RWPE1 (cell line): Measurements from ENCODE around the gene ABHD16A.

Experiments used
- CTCF ChIA-PET: fragments of 350-600 bp; sonication (Branson Sonifier 250); formaldehyde crosslinking; extraction: SDS; loops from one replicate; lab custom pipeline; 2021; lab: Yijun Ruan, JAX
- POLR2A ChIA-PET: fragments of 400-600 bp; formaldehyde crosslinking; extraction: SDS; loops from one replicate; lab custom pipeline; 2020; ENCODE audit warnings: antibody characterized with exemption; ENCODE audit not compliant: low non-redundant PET; lab: Yijun Ruan, JAX
- DNase-seq: peaks from one replicate; pipeline ENCODE4 v3.0.0; 2012; ENCODE audit warnings: low spot score
- H3K27ac ChIP-seq: fragments of 450-650 bp; 2 replicates; pipeline ENCODE4 v1.5.1; 2017
- TF ChIP-seq, protein P1 (sequence below): fragments of 450-650 bp; conservative IDR thresholded peaks from 2 replicates; pipeline ENCODE4 v1.5.1; 2017; ENCODE audit warnings: low read depth, mild to moderate bottlenecking

Gene ABHD16A

DNA sequence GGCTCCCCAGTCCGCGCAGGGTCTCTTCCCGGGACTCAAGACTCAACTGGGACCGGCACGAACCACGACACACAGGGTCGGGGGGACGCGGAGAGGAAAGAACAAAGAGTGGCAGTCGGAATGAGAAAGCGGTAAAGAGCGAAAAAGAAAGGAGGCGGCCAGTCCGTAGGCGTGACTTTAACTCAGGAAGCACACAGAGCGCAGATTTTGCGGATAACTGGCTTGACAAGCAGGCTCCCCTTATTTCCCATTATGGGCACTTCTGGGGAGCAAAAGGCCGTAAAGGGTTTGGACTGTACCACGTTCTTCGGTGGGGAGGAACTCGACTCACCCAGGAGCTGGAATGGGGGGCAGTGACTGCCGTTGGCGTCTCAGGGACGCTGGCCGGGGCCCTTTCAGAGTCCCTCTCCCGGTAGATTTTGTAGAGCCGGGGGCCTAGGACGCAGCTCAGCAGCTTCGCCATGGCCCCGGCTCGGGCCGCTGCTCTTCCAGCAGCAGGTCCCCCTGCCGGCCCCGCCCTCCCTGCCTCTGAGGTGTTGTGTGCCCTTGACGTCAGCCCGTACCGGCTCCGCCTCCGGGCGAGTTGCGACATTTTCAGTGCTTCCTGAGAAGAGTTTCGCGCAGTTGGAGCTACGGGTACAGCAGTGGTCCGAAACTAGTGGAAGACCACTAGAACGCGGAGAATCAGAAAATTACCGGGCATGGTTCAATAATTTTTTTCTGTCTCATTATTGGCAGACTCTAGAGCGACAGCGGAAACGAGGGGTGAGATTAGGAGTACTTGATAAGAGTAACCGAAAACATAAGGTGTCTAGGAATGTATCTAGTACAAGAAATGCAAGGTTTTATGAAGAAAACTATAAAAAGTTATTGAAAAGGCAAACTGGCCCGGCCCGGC lies at the start of gene ABHD16A:
TSS of gene ABHD16A (minus strand) at position 506 of the 898 bp plus-strand sequence. CDS start at position 463, 43 bp downstream.
- TF ChIP-seq, protein P1, sequence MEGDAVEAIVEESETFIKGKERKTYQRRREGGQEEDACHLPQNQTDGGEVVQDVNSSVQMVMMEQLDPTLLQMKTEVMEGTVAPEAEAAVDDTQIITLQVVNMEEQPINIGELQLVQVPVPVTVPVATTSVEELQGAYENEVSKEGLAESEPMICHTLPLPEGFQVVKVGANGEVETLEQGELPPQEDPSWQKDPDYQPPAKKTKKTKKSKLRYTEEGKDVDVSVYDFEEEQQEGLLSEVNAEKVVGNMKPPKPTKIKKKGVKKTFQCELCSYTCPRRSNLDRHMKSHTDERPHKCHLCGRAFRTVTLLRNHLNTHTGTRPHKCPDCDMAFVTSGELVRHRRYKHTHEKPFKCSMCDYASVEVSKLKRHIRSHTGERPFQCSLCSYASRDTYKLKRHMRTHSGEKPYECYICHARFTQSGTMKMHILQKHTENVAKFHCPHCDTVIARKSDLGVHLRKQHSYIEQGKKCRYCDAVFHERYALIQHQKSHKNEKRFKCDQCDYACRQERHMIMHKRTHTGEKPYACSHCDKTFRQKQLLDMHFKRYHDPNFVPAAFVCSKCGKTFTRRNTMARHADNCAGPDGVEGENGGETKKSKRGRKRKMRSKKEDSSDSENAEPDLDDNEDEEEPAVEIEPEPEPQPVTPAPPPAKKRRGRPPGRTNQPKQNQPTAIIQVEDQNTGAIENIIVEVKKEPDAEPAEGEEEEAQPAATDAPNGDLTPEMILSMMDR = no peak
- POLR2A ChIA-PET = interaction anchor here (0.6 to 0.8 kb wide), 2 partner anchors 50 to 128 kb away, joined by 3 to 4 read pairs; no protein-coding TSS in a partner anchor
- CTCF ChIA-PET = interaction anchor here (1.4 kb wide), 1 partner anchor 10 kb away, joined by 4 read pairs; no protein-coding TSS in a partner anchor
- DNase-seq = peak; percentile 99
- peak within 1 kb of the TSS; percentile 93 for H3K27ac ChIP-seq

DNA sequence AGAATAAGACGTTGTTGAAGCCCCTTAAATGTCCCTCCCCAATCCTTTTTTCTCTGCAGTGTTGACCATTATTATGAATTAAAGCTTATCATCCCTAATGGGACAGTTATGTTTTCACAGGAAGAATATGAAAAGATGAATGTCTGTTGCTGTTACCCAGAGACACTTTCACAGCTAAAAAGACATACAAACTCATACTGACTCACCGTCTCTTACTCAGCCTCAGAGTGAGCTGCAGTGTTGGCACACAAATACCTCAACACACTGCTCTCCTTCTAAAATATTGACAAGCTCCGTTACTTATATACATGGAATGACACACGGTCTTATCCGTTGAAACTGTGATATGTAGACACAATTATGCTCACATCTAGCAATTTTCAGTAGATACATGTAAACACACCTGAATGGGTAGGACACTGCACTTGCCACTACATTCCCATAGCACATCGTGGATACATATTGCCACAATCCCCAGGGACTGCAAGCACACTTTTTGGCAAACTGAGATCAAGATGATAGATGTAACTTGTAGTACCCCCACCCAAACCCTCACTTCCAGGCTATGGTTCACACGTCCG lies 49.7 kb upstream of the ABHD16A start:
- ChIA-PET POLR2A (interaction anchor here (0.9 to 1.1 kb wide), 2 partner anchors 14 to 50 kb away, joined by 3 read pairs; partner anchors contain the start of gene ABHD16A), CTCF (interaction anchor here (0.6 to 1.1 kb wide), 3 partner anchors 14 to 43 kb away, joined by 3 to 4 read pairs (median 4); partner anchors contain the start of gene VARS1)
- TF ChIP-seq, protein P1 = no peak
- DNase-seq = peak; percentile 44
- peak overlapping the region; percentile 51 for H3K27ac ChIP-seq

DNA sequence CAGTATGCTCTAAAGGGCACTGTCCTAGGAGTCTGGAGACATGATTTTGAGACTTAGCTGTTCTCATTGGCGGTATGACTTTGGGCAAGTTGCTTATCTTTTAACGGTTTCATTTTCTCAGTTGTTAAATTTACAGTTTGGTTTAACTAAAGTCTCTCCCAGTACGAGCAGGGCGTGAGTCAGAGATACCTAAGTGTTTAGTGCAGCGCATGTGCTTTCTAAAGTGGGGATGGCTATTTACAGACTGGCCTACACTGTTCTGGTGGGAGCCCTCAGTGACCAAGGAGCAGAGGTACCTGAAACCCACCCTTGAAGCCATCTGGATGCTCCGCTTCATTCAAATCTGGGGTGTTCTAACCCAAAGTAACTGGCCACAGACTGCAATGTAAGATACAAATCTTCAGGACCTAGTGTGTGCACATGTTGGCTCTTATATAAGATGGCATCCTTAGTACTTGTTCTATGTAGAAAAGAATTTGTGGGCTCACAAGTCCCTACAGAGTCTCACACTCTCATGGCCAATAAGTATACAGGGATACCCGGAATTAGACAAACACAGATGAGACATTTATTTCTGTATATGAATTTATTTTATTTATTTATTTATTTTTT lies 47.4 kb upstream of the ABHD16A start:
- CTCF ChIA-PET = interaction anchor here (1.1 kb wide), 1 partner anchor 58 kb away, joined by 3 read pairs; no protein-coding TSS in a partner anchor
- no peak overlapping the region for H3K27ac ChIP-seq
- POLR2A ChIA-PET = no interaction called here
- DNase-seq = no peak
- TF ChIP-seq, protein P1 = no peak

DNA sequence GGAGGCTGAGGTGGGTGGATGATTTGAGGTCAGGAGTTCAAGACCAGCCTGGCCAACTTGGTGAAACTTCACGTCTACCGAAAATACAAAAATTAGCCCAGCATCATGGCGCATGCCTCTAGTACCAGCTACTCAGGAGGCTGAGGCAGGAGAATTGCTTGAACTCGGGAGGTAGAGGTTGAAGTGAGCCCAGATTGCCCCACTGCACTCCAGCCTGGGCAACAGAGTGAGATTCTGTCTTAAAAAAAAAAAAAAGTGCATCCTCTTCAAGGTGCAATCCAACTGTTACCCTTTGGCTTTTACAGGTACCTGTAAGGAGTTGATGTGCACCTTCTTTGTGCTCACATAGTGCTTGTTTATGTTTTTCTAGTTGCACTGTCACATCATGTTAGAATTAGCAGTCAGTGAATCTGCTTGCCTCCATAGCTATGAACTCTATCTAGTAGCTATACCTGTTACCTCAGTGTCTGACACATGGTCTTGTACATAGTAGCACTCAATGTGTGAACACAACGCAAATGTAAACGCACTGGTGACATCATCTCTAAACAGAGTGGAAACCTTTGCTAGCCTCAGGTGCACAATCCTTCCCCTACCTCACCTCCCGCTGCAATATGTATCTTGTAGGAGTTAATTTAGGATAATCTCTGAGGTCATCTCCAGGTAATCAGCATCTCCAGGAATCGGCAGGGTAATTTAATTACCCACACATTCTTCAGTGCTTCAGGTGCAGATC lies 46.3 kb upstream of the ABHD16A start:
- POLR2A ChIA-PET = no interaction called here
- CTCF ChIA-PET = interaction anchor here (1.1 kb wide), 1 partner anchor 57 kb away, joined by 3 read pairs; no protein-coding TSS in a partner anchor
- peak overlapping the region; percentile 11; the same call in 1 of the 2 replicates for H3K27ac ChIP-seq

DNA sequence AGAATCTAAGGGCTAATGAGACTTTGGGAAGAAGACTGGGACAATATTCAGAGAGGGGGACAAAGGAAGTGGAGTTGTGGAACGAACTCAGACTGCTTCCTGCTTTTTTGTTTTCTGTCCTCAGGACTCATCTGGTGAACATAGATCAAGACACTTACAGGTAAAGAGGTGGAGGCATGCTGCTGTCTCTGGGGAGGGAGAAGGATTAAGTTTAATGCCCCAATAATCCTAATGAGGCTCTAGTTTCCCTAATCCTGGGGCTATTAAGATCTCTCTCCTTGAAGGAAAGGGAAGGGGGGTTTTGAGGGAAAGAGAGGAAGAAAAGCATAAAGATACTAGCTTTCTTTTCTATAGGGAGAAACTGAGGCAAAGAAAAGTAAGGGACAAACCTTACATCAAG lies 41.3 kb upstream of the ABHD16A start:
- DNase-seq = no peak
- peak overlapping the region; percentile 20; the same call in 1 of the 2 replicates for H3K27ac ChIP-seq
- CTCF ChIA-PET = interaction anchor here (1.1 kb wide), 1 partner anchor 9 kb away, joined by 4 read pairs; no protein-coding TSS in a partner anchor
- TF ChIP-seq, protein P1 = no peak
- POLR2A ChIA-PET = no interaction called here

More for the DNA sequence above, 46.3 kb upstream of the ABHD16A start:
- TF ChIP-seq, protein P1 = no peak
- DNase-seq = no peak
